Erythroblast (primary cell): Measurements from ENCODE around the gene DOCK8.

Experiments used
- GATA1 ChIP-seq: IDR thresholded peaks from 2 replicates; pipeline ENCODE4 v1.6.1; 2011; ENCODE audit warnings: low read depth, mild to moderate bottlenecking, control low read depth, low read length, moderate library complexity
- POLR2A ChIP-seq: IDR thresholded peaks from 2 replicates; pipeline ENCODE4 v1.6.1; 2011; ENCODE audit warnings: mild to moderate bottlenecking, low read length

GRCh38 chr9:466747-467146 is 252.1 kb downstream of the DOCK8 start:
- TF ChIP-seq POLR2A (no peak), GATA1 (no peak)
